GM19395 (cell line): ENCODE data around the gene TREX2.

Experiments used
- ATAC-seq: cut with Tn5 transposase; IDR thresholded peaks from one replicate; pipeline ENCODE4 v1.9.1; 2021; ENCODE audit warnings: mild to moderate bottlenecking, moderate library complexity; ENCODE audit not compliant: unreplicated experiment

The TREX2 gene

GRCh38 chrX:153440556-153441135 is 5.2 kb downstream of the TREX2 start:
- no peak for ATAC-seq

DNA sequence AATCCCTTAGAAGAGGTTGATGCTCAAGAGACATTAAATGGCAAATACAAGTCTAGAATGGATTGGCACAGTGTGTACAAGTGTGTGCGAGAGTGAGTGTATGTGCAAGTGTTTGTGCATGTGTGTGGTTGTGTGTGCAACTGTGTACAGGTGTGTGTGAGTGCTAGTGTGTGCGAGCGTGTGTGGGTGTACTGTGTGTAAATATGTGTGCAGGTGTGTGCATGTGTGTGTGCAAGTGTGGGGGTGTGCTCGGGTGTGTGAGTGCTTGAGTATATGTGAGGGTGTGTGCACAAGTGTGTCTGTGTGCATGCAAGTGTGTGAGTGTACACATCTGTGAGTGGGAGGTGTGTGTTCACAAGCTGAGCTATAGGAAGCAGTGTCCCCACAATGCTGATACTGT is 5.9 kb downstream of the TREX2 start:
- ATAC-seq = no peak

DNA sequence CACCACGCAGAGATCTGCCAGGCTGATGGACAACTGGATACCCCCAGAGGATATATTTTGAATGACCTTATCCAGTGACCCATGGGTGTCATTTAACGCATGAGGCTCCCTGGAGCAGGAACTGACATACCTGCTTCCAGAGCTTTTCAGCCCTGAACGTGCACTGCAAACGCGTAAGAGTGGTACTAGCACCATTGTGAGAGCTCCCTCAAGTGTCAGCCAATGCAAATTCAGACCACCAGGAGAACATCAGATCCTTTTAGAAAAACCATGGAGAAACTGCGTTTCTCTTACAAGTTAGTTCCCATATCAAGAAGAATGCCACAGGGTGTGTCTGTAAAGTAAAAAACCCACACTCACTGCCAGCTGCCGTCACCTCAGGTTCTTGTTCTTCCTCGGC is 7.3 kb downstream of the TREX2 start:
- no peak for ATAC-seq

- no peak for ATAC-seq
These were observed 10.0 kb downstream of the TREX2 start for GRCh38 chrX:153435845-153436244.

DNA sequence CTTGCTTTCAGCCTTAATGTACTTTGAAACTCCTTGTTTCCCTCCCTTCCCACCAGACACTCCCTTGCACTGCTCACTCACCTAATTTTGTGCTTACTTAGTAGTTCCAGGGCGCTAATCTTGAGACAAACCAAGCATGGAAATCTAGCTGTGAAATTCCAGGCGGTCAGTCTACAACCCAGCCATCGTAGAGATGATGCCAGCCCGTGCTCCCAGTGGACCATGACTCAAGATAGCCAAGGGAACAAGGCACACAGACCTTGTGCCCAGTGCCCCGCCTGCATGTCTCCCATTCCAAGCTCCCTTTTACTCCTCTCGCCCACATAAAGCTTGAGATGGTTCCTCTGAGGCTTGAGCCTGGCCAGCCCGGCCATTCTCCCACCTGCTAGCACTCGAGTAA is 11.1 kb downstream of the TREX2 start:
- ATAC-seq = no peak

DNA sequence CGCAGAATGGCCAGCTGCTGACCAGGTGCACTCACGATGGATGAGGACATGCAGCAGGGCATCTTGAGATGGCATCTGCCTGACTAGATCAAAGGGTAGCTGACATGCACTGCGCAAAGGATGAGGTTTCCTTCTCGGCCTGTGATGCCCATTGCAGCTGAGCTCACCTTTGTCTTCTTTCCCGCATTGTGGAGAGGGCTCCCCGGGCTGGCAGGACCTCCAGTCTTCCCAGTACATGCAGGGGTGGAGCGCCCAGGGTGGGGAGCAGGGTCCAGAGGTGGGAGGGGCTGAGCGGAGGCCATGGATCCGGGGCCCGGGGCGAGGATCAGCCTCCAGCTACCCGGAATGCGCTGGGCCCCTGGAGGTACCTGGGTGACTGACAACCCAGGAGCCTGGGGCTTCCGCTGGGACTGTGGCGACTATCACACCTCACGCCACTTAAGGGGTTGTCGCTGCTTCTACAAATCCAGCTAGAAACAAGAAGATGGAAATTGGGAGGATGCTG is 12.0 kb downstream of the TREX2 start:
- no peak for ATAC-seq

GRCh38 chrX:153433161-153433680 is 12.6 kb downstream of the TREX2 start:
- no peak for ATAC-seq

GRCh38 chrX:153430796-153431195 is 15.1 kb downstream of the TREX2 start:
- ATAC-seq = no peak

- no peak for ATAC-seq
These were observed 19.7 kb downstream of the TREX2 start for GRCh38 chrX:153426204-153426603.

DNA sequence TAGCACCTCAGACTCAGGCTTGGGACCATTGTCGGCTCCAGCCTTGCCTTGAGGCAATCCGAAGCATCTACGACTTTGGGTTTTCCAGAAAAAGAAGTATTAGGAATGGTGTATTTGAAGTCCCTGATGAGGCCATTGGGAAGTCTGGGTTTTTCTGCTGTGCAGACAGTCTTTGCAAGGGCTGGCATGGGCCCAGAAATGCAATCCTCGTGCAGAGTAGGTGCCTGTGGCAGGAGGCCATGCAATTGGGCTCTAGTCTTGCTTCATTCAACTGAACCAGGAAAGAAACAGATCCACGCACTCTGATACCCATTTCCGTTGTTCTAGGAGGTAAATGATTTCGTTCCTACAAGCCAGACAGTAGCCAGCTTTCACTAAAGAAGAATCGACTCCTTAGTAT is 22.2 kb downstream of the TREX2 start:
- no peak for ATAC-seq

DNA sequence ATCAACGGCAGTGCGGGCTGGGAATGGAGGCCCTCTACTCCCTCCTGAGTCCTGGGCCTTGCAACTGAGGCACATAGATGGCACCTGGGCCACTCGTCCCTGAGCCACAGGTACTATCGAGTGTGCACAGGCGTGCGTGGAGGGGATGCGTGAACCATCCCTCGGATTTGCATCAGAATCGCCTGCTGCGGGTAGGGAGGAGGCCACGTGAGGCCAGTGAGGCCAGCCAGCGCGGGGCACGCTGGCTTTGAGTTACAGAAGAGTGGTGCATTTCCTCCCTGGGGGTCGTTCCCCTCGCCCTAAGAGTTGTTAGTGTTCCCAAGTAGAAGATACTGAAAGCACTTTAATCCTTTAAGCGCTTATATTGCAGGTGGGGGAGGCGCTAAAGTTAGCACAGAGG is 24.0 kb downstream of the TREX2 start:
- ATAC-seq = no peak

GRCh38 chrX:153420851-153421599 is 24.8 kb downstream of the TREX2 start:
- ATAC-seq = no peak

- no peak for ATAC-seq
These were observed 28.2 kb downstream of the TREX2 start for GRCh38 chrX:153417637-153418036.

- no peak for ATAC-seq
These were observed 28.9 kb downstream of the TREX2 start for GRCh38 chrX:153416781-153417450.

DNA sequence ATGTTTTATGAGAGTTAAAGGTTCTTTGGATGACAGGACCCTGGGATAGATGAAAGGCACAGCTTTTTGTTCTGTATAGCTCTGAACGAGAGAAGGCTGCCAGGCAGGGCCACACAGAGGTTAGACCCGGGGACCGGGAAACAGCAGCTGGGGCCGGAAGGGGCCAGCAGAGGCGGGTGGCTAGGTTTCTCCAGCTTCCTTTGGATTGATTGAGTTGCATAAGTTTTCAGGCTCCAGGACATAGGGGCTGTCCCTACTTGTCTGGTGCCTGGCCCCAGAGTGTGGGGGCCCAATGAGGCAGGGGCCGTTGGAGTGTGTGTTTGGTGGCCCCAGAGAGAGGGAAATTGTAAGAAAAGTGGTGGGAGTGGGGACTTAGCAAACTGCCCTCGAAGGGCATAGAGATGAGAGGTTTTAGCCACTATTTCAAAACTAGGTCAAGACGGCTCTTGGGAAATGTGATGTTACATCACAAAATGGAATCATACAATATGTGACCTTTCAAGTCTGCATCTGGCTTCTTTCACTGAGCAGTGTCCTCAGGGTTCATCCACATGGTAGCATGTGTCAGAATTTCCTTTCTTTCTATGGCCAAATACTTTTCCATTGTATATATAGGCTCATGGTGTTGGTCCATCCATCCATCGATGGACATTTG is 30.9 kb downstream of the TREX2 start:
- ATAC-seq = no peak

DNA sequence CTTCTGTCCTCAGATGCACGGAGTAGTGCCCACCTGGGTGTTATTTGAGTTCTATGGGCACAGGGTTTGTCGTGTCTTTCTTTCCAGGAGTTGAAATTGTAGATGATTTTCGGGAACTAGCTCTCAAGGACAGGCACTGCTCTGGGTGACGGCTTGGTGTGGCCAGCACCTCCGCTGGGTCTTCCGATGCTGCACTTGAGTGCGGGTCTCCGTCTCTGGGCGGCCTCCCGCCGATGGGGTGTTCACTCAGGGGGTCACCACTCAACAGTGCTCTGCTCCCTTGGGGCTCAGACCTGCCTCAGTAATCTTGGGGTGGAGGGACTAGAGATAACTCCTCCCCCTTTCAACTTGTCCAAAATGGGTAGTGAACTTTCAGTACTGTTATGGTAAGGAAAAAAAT is 32.1 kb downstream of the TREX2 start:
- ATAC-seq = no peak

DNA sequence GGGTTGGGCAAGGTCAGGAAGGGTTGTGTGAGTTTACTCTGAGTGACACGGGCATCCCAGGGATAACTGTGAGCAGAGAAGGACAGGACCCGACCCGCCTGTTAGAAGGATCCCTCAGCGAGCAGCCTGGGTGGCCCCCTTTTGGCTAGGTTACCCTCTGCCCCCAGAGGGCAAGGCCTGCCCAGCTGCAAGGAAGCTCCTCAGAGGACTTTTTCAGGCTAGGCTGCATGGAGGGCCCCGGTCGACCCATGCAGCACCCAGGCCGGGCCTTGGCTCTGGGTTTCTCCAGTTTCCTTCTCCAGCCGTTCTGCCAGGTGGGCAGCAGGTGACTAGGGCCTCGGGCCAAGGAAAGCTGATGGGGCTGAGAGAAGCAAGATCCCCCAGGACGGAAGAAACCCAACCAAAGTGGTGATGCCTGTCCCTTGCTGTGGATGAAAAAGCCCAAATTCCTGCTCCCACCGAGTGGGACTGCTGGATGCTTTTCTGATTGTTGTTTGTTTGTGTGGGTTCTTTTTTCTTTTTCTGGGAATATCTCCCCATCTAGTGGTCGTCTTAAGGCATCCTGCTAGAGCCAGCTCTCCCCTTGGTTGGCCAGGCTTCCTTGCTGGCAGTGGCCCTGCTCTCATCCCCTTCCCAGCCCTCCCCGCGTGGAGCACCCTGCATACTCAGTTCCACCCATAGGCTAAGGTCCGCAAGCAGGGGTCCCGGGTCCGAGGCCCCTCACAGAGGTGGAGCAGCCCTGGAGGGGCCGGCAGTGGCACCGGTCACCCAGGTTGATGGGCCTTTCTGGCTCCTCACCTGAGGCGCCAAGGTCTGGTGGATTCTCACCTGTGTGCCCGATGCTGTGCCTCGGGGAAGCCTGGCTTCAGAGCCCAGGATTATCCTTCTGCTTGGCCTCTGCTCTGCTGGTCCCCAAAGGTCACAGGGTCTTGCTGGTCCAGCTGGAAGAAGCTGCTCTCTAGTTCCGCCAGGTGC is 32.8 kb downstream of the TREX2 start:
- ATAC-seq = no peak

- no peak for ATAC-seq
These were observed 33.8 kb downstream of the TREX2 start for GRCh38 chrX:153411988-153412574.

GRCh38 chrX:153411255-153411987 is 34.4 kb downstream of the TREX2 start, which contains the start of gene ZFP92:
Gene ZFP92 (plus strand): TSS chrX:153411472. CDS start chrX:153418323, 6,851 bp downstream.
- peak; percentile 64 for ATAC-seq
